Measurements from ENCODE around the gene IQGAP1. TPM values are rescaled to one million over a fixed set of nuclear protein-coding genes. Genes with fewer than 3 reads are reported as not detected.
A peak's percentile ranks its signal among the peaks of the same experiment; 100 is the strongest.

IQGAP1 gene
- total and polyA plus RNA-seq, 4 donors: 83.0 to 396 (median 189) TPM

GRCh38 chr15:90459368-90459767 lies 71.3 kb downstream of the IQGAP1 start:
- DNase-seq (peak in 2 of 3 donors; percentile 51 to 65), ATAC-seq (ENCODE audit: insufficient read depth, low FRiP score) (no peak)
- TF ChIP-seq CTCF (IDR thresholded peaks at IDR 0.05; ENCODE audit: control extremely low read depth, extremely low read depth): no peak
- Histone ChIP-seq H3K9me3 (ENCODE audit: control insufficient read depth in 4 of 4, insufficient read depth in 3 of 4, low read length in 3 of 4) (no peaks in the 10 kb centered on the region), H3K9ac (ENCODE audit: insufficient read depth in 1 of 2, low read length in 2 of 2) (peak overlapping the region in 1 of 2 donors; percentile 4), H3K27me3 (ENCODE audit: control insufficient read depth in 3 of 3, insufficient read depth in 3 of 3, low read length in 2 of 3) (no peaks in the 10 kb centered on the region), H3K4me3 (no peak overlapping the region), H3K4me1 (ENCODE audit: control insufficient read depth in 5 of 5, insufficient read depth in 5 of 5, low read length in 5 of 5) (peaks cover 0 to 35% (median 2%) of the 10 kb centered on the region in 5 donors), H3K27ac (ENCODE audit: low read depth in 1 of 2, low read length in 1 of 2) (no peak overlapping the region), H3K36me3 (ENCODE audit: control insufficient read depth in 4 of 4, insufficient read depth in 4 of 4, low read length in 4 of 4) (peaks cover 6 to 33% (median 21%) of the 10 kb centered on the region in 4 donors)
- WGBS, 2 donors: 23 to 43% methylated on average over 4 of the region's 4 CpGs

GRCh38 chr15:90460142-90460824 lies 72.2 kb downstream of the IQGAP1 start:
- Histone ChIP-seq H3K27ac (ENCODE audit: low read depth in 1 of 2, low read length in 1 of 2) (peak overlapping the region in 1 of 2 donors; percentile 40), H3K4me1 (ENCODE audit: control insufficient read depth in 5 of 5, insufficient read depth in 5 of 5, low read length in 5 of 5) (peaks cover 0 to 38% (median 4%) of the 10 kb centered on the region in 5 donors), H3K9ac (ENCODE audit: insufficient read depth in 1 of 2, low read length in 2 of 2) (no peak overlapping the region), H3K36me3 (ENCODE audit: control insufficient read depth in 4 of 4, insufficient read depth in 4 of 4, low read length in 4 of 4) (peaks cover under 1 to 24% (median 16%) of the 10 kb centered on the region in 4 donors), H3K27me3 (ENCODE audit: control insufficient read depth in 3 of 3, insufficient read depth in 3 of 3, low read length in 2 of 3) (no peaks in the 10 kb centered on the region), H3K9me3 (ENCODE audit: control insufficient read depth in 4 of 4, insufficient read depth in 3 of 4, low read length in 3 of 4) (no peaks in the 10 kb centered on the region), H3K4me3 (no peak overlapping the region)
- DNase-seq (peak in 1 of 3 donors; percentile 30), ATAC-seq (ENCODE audit: insufficient read depth, low FRiP score) (no peak)
- TF ChIP-seq CTCF (IDR thresholded peaks at IDR 0.05; ENCODE audit: control extremely low read depth, extremely low read depth): no peak
- WGBS, 2 donors: 91 to 95% methylated on average over 6 of the region's 6 CpGs

GRCh38 chr15:90463381-90463780 lies 75.3 kb downstream of the IQGAP1 start:
- Histone ChIP-seq H3K36me3 (ENCODE audit: control insufficient read depth in 4 of 4, insufficient read depth in 4 of 4, low read length in 4 of 4) (peaks cover 8 to 21% (median 18%) of the 10 kb centered on the region in 4 donors), H3K4me1 (ENCODE audit: control insufficient read depth in 5 of 5, insufficient read depth in 5 of 5, low read length in 5 of 5) (peaks cover 0 to 46% (median 4%) of the 10 kb centered on the region in 5 donors), H3K4me3 (no peak overlapping the region), H3K27me3 (ENCODE audit: control insufficient read depth in 3 of 3, insufficient read depth in 3 of 3, low read length in 2 of 3) (no peaks in the 10 kb centered on the region), H3K27ac (ENCODE audit: low read depth in 1 of 2, low read length in 1 of 2) (peak overlapping the region in 1 of 2 donors; percentile 93), H3K9me3 (ENCODE audit: control insufficient read depth in 4 of 4, insufficient read depth in 3 of 4, low read length in 3 of 4) (no peaks in the 10 kb centered on the region), H3K9ac (ENCODE audit: insufficient read depth in 1 of 2, low read length in 2 of 2) (no peak overlapping the region)
- DNase-seq (peak in 1 of 3 donors; percentile 38), ATAC-seq (ENCODE audit: insufficient read depth, low FRiP score) (no peak)
- whole genome bisulfite sequencing, 2 donors: 71 to 83% methylated on average over 3 of the region's 3 CpGs
- TF ChIP-seq CTCF (IDR thresholded peaks at IDR 0.05; ENCODE audit: control extremely low read depth, extremely low read depth): no peak

Measured in lung (tissue), 12 donors.